DOHH2 (cell line): ENCODE results near the gene CCBE1.

ENCODE experiments used
- EZH2phosphoT487 ChIP-seq: fragments of 200-600 bp; sonication (generic); IDR thresholded peaks from 2 replicates; pipeline ENCODE4 v1.6.1; 2017; ENCODE audit warnings: borderline replicate concordance, mild to moderate bottlenecking, antibody characterized with exemption, low read length, moderate library complexity, mixed read lengths
- TF ChIP-seq, protein P1 (sequence below): fragments of 200-600 bp; sonication (generic); IDR thresholded peaks from one replicate; pipeline ENCODE4 v1.5.1; 2014; ENCODE audit warnings: antibody characterized with exemption, mild to moderate bottlenecking, low read depth, low read length; ENCODE audit not compliant: poor library complexity, severe bottlenecking

DNA sequence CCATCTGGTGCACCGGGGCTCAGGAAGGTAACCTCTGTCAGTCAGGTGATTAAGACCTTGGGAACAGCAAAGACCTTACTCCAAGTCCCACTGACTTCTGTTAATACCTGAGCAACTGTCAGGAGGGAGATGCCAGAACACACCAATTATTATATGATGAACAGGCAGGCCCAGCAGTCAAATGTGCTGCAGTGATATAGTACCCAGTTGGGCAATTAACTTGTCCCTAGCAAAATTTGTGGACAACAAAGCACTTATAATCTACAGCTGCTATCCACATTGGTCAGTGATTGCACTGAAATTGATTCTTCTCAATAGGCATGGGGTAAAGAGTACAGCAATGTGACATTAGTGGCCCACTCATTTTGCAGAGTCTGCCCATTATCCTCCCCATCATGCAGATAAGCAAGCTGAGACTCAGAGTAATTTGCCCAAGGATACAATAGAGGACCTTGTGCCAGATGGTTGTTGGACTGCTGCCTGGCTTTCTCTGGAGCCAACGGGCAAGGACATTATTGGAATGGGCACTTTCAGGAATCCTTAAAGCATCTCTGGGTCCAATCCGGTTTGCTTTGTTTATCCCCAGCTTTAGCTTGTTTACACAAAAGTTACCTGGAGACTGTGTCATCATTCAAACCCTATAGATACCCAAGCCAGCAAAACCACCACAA, 147.6 kb downstream of the CCBE1 start:
- TF ChIP-seq, protein P1, sequence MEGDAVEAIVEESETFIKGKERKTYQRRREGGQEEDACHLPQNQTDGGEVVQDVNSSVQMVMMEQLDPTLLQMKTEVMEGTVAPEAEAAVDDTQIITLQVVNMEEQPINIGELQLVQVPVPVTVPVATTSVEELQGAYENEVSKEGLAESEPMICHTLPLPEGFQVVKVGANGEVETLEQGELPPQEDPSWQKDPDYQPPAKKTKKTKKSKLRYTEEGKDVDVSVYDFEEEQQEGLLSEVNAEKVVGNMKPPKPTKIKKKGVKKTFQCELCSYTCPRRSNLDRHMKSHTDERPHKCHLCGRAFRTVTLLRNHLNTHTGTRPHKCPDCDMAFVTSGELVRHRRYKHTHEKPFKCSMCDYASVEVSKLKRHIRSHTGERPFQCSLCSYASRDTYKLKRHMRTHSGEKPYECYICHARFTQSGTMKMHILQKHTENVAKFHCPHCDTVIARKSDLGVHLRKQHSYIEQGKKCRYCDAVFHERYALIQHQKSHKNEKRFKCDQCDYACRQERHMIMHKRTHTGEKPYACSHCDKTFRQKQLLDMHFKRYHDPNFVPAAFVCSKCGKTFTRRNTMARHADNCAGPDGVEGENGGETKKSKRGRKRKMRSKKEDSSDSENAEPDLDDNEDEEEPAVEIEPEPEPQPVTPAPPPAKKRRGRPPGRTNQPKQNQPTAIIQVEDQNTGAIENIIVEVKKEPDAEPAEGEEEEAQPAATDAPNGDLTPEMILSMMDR, result no peak
- no peak for TF ChIP-seq EZH2phosphoT487
